BJ (cell line): ENCODE measurements around the gene SPACA9. TPM values are rescaled to one million over a fixed set of nuclear protein-coding genes. Genes with fewer than 3 reads are reported as not detected.

ENCODE experiments used
- CTCF ChIA-PET: fragments of 350-600 bp; formaldehyde crosslinking; extraction: SDS; loops from one replicate; lab custom pipeline; 2021; ENCODE audit warnings: antibody characterized with exemption, inconsistent platforms; lab: Yijun Ruan, JAX
- POLR2A ChIA-PET: fragments of 300-600 bp; sonication (Branson Sonifier 250); formaldehyde crosslinking; extraction: SDS; loops from one replicate; lab custom pipeline; 2021; ENCODE audit warnings: antibody characterized with exemption; lab: Charles Lee
- DNase-seq: peaks from one replicate; pipeline ENCODE4 v3.0.0-alpha.2; 2011; ENCODE audit warnings: low read depth
- H3K27me3 ChIP-seq: 2 replicates; pipeline ENCODE4 v1.6.0; 2011; ENCODE audit warnings: low read length; ENCODE audit not compliant: control insufficient read depth, insufficient read depth
- H3K36me3 ChIP-seq: 2 replicates; pipeline ENCODE4 v1.5.1; 2011; ENCODE audit warnings: low read length; ENCODE audit not compliant: control insufficient read depth, insufficient read depth
- H3K4me3 ChIP-seq: 2 replicates; pipeline ENCODE4 v1.5.1; 2011; ENCODE audit warnings: low read depth, mild to moderate bottlenecking, control low read depth, low read length
- polyA plus RNA-seq: library from polyadenylated mRNA; depleted of rRNA; stranded (reverse); fragments of >200 nt; gene quantifications from 2 replicates; pipeline ENCODE4 v1.2.3, GENCODE V29; 2011
- TF ChIP-seq, protein P1 (sequence below): IDR thresholded peaks from 2 replicates; pipeline ENCODE4 v1.5.1; 2011; ENCODE audit warnings: low read depth, mild to moderate bottlenecking, control low read depth, inconsistent platforms, low read length, moderate library complexity; ENCODE audit not compliant: insufficient read depth

SPACA9 gene
- polyA plus RNA-seq, 1 experiment: 5.1 TPM

DNA sequence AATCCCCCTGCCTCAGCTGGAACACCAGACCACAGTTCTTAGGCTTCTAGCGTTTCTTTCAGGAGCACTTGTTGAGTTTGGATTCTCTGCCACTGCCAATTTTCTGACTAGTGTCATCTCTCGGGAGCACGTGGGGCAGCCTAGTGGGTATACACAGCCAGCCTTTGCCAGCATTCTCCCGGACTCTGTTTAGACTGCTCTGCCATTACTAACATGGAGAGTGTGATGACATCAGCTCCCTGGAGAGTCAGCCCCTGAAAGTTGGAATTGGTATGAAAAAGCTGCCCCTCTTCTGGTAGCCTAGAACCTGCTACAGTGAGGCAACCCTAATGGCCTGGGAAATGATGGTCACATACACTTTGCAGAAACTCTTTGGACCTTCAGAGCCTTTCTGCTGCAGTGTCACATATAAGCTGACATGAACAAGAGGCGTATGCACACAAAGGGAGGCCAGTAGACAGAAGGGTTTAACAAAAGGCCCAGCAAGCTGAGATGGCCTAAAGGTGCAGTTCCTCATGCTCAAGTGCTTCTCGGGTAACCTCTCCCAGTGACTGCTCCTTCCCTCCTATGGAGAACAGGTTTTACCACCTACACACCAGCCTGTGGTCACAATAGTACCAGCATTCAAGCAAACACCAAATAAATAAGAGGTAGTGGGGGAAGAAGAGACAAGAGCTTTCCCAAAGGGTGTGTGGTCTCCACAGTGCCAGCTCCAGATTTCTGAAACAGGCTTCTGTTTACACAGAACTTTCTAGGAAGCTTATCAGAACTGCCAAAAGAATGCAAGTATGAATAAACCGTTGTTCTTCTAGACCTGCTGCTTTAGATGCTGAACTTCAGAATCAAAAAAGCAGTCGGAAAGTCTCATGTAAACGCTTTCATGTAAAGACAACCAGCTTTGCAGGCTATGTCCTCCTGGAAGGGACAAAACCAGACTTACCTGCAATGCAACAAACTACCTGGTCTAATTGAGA lies 16.5 kb downstream of the SPACA9 start:
- H3K36me3 ChIP-seq: peaks cover 28% of the 10 kb centered on the region
- H3K4me3 ChIP-seq: no peak overlapping the region
- POLR2A ChIA-PET: no interaction called here
- TF ChIP-seq, protein P1, sequence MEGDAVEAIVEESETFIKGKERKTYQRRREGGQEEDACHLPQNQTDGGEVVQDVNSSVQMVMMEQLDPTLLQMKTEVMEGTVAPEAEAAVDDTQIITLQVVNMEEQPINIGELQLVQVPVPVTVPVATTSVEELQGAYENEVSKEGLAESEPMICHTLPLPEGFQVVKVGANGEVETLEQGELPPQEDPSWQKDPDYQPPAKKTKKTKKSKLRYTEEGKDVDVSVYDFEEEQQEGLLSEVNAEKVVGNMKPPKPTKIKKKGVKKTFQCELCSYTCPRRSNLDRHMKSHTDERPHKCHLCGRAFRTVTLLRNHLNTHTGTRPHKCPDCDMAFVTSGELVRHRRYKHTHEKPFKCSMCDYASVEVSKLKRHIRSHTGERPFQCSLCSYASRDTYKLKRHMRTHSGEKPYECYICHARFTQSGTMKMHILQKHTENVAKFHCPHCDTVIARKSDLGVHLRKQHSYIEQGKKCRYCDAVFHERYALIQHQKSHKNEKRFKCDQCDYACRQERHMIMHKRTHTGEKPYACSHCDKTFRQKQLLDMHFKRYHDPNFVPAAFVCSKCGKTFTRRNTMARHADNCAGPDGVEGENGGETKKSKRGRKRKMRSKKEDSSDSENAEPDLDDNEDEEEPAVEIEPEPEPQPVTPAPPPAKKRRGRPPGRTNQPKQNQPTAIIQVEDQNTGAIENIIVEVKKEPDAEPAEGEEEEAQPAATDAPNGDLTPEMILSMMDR: no peak
- CTCF ChIA-PET: interaction anchor here (1.4 kb wide), 2 partner anchors 10 to 19 kb away, joined by 4 to 5 read pairs; no protein-coding TSS in a partner anchor
- no peak for DNase-seq
- no peaks in the 10 kb centered on the region for H3K27me3 ChIP-seq

DNA sequence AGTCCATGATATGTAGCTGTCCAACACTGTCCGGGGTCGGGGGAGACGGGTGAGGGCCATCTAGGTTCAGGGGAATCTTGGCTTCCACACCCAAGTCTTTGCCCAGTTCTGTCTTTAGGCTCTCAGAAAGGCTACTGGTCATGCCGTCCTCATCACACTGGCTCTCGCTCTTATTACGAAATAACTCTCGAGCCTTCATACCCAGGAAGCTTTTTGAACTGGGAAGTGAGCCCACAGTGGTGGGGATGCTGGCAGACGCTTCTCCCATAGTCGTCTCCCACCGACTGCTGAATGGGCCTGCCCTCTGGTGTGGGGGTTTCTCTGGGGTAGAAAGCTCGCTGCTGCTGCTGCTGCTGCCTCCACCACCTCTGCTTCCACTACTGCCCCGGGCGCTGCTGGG lies 17.6 kb downstream of the SPACA9 start:
- POLR2A ChIA-PET: no interaction called here
- H3K27me3 ChIP-seq: no peaks in the 10 kb centered on the region
- peaks cover 38% of the 10 kb centered on the region for H3K36me3 ChIP-seq
- DNase-seq: no peak
- TF ChIP-seq, protein P1: no peak
- no peak overlapping the region for H3K4me3 ChIP-seq
- CTCF ChIA-PET: interaction anchor here (0.6 kb wide), 1 partner anchor 21 kb away, joined by 4 read pairs; no protein-coding TSS in a partner anchor

DNA sequence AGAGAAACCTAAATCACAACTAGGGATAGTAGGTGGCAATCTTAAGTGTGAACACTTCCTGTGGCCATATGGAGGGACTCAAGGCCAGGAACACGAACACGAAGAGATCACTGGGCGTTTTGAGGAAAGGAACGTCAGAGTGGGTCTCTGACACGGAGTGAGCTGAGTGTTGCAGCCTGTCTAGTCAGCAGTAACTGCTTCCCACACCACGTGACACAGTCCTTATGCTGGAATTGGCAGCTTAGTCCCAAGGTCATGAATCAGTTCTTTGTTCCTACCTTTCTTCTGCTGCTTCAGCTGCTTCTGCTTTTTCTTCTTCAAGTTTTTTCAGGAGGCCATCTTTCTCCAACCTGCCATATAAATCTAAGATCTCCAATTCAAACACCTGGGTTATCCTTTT lies 18.2 kb downstream of the SPACA9 start:
- CTCF ChIA-PET: no interaction called here
- Histone ChIP-seq H3K27me3 (no peaks in the 10 kb centered on the region), H3K36me3 (peaks cover 42% of the 10 kb centered on the region), H3K4me3 (no peak overlapping the region)
- TF ChIP-seq, protein P1: no peak
- no peak for DNase-seq
- POLR2A ChIA-PET: no interaction called here

DNA sequence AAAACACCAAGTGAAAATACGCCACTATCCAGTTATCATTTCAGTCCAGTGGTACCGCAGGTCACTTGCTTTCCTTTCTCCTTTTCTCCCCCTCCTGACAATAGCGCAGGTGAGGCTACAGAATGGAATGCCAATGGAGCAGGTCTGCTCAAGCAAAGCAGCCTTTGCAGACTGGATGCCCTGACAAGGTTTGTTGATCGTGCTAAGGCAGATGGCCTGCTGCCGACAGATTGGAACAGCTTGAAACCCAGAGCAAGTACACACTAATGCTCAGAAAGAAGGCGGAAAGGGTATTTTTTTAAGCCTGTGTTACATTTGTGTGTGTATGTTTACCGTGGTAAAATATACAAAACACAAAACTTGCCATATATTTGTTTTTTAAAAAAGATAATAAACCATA lies 19.4 kb downstream of the SPACA9 start:
- no peak for DNase-seq
- TF ChIP-seq, protein P1: no peak
- peaks cover 45% of the 10 kb centered on the region for H3K36me3 ChIP-seq
- H3K4me3 ChIP-seq: no peak overlapping the region
- H3K27me3 ChIP-seq: no peaks in the 10 kb centered on the region
- ChIA-PET CTCF (interaction anchor here (0.5 to 1.8 kb wide), 3 partner anchors 8 to 133 kb away, joined by 3 to 5 read pairs (median 4); no protein-coding TSS in a partner anchor), POLR2A (no interaction called here)
